H1 (cell line): ENCODE data around the gene SSPN. TPM values are rescaled to one million over a fixed set of nuclear protein-coding genes. Genes with fewer than 3 reads are reported as not detected.
A peak's percentile ranks its signal among the peaks of the same experiment; 100 is the strongest.

ENCODE experiments used
- CTCF ChIA-PET: fragments of 300-600 bp; sonication (Branson Sonifier 250); formaldehyde crosslinking; loops from one replicate; lab custom pipeline; 2021; ENCODE audit not compliant: partially characterized antibody; lab: Charles Lee
- POLR2A ChIA-PET: fragments of 300-600 bp; sonication (Branson Sonifier 250); formaldehyde crosslinking; loops from one replicate; lab custom pipeline; 2021; ENCODE audit warnings: inconsistent platforms; ENCODE audit not compliant: partially characterized antibody; lab: Charles Lee
- DNase-seq, 2 experiments: peaks; one replicate each; pipeline versions ENCODE4 v3.0.0 to v3.0.0-alpha.2; 2010 to 2022; ENCODE audit warnings: low spot score in 2 of 2, low read depth in 1 of 2, mixed read lengths in 1 of 2
- FAIRE-seq: peaks from 2 replicates; lab custom pipeline; 2011; peaks lifted over from hg19 to GRCh38; lab: Jason Lieb, UNC
- H2AFZ ChIP-seq: 2 replicates; pipeline ENCODE4 v1.8.1; 2012; ENCODE audit warnings: low read length, inconsistent platforms
- H2AK5ac ChIP-seq: 2 replicates; pipeline ENCODE4 v1.6.1; 2013; ENCODE audit warnings: low read depth, low read length
- H2BK120ac ChIP-seq: replicated peaks from 2 replicates; pipeline ENCODE3; 2013; ENCODE audit warnings: low read depth, low read length, inconsistent platforms
- H2BK12ac ChIP-seq: 2 replicates; pipeline ENCODE4 v1.6.1; 2013; ENCODE audit warnings: low read depth, low read length
- H2BK15ac ChIP-seq: 2 replicates; pipeline ENCODE4 v1.6.1; 2013; ENCODE audit warnings: low read length
- H2BK20ac ChIP-seq: 2 replicates; pipeline ENCODE4 v1.6.1; 2013; ENCODE audit warnings: low read length
- H2BK5ac ChIP-seq: 2 replicates; pipeline ENCODE4 v1.6.1; 2013; ENCODE audit warnings: low read depth, low read length
- H3K14ac ChIP-seq: 2 replicates; pipeline ENCODE4 v1.6.1; 2013; ENCODE audit warnings: inconsistent platforms; ENCODE audit not compliant: insufficient read length
- H3K18ac ChIP-seq: 2 replicates; pipeline ENCODE4 v1.6.1; 2013; ENCODE audit warnings: low read length; ENCODE audit errors: extremely low read depth
- H3K23ac ChIP-seq: 2 replicates; pipeline ENCODE4 v1.6.1; 2013; ENCODE audit warnings: inconsistent platforms; ENCODE audit not compliant: insufficient read length
- H3K23me2 ChIP-seq: 2 replicates; pipeline ENCODE4 v1.6.1; 2013; ENCODE audit warnings: low read depth, low read length
- H3K27ac ChIP-seq: 2 replicates; pipeline ENCODE4 v1.6.1; 2011; ENCODE audit warnings: low read depth, low read length, inconsistent platforms
- H3K27me3 ChIP-seq, 4 experiments: replicated peaks in 1 of 4; 1 replicate in 1 of 4; 2 replicates in 3 of 4; pipeline versions ENCODE4 v1.6.1 to v1.8.1; 2011 to 2013; ENCODE audit warnings: low read length in 3 of 4, mild to moderate bottlenecking in 3 of 4, inconsistent platforms in 2 of 4, mixed read lengths in 2 of 4, moderate library complexity in 1 of 4; ENCODE audit not compliant: control insufficient read depth in 3 of 4, insufficient read depth in 3 of 4; ENCODE audit errors: extremely low read depth in 1 of 4
- H3K36me3 ChIP-seq, 4 experiments: 2 replicates each; pipeline versions ENCODE4 v1.6.1 to v1.8.1; 2011 to 2013; ENCODE audit warnings: mild to moderate bottlenecking in 4 of 4, low read length in 3 of 4, moderate library complexity in 2 of 4, control low read depth in 1 of 4, inconsistent platforms in 1 of 4; ENCODE audit not compliant: insufficient read depth in 4 of 4, control insufficient read depth in 2 of 4
- H3K4ac ChIP-seq: replicated peaks from 2 replicates; pipeline ENCODE3; 2013; ENCODE audit warnings: low read length, low read depth, mixed read lengths, inconsistent platforms; ENCODE audit not compliant: insufficient read length
- H3K4me1 ChIP-seq, 4 experiments: replicated peaks in 1 of 4; 1 replicate in 1 of 4; 2 replicates in 3 of 4; pipeline versions ENCODE4 v1.6.1 to v1.8.1; 2011 to 2013; ENCODE audit warnings: low read length in 3 of 4, inconsistent platforms in 2 of 4, mixed read lengths in 1 of 4; ENCODE audit not compliant: insufficient read depth in 4 of 4, control insufficient read depth in 3 of 4
- H3K4me2 ChIP-seq, 2 experiments: 2 replicates each; pipeline versions ENCODE4 v1.6.1 to v1.8.1; 2011 to 2013; ENCODE audit warnings: low read depth in 2 of 2, low read length in 2 of 2, control low read depth in 1 of 2, inconsistent platforms in 1 of 2, mild to moderate bottlenecking in 1 of 2; ENCODE audit not compliant: insufficient read depth in 1 of 2
- H3K4me3 ChIP-seq, 4 experiments: fragments of 200-600, 300-600 bp in 1 of 4; sonication (generic), shearing (Covaris generic), sonication (Bioruptor Twin) in 1 of 4; 2 replicates each; pipeline versions ENCODE4 v1.5.1 to v1.8.1; 2011 to 2016; ENCODE audit warnings: low read length in 4 of 4, low read depth in 3 of 4, control low read depth in 2 of 4, inconsistent platforms in 2 of 4, mild to moderate bottlenecking in 2 of 4, mixed read lengths in 1 of 4, moderate library complexity in 1 of 4; ENCODE audit not compliant: insufficient read depth in 2 of 4; ENCODE audit errors: extremely low read depth in 1 of 4
- H3K56ac ChIP-seq: replicated peaks from 2 replicates; pipeline ENCODE3; 2013; ENCODE audit warnings: low read depth, mild to moderate bottlenecking, mixed read lengths, low read length, inconsistent platforms; ENCODE audit not compliant: insufficient read length
- H3K79me1 ChIP-seq: 2 replicates; pipeline ENCODE4 v1.6.1; 2013; ENCODE audit warnings: low read depth, low read length, control low read depth
- H3K79me2 ChIP-seq, 2 experiments: 2 replicates each; pipeline versions ENCODE4 v1.6.1 to v1.8.1; 2012 to 2013; ENCODE audit warnings: low read length in 2 of 2, mild to moderate bottlenecking in 2 of 2, inconsistent platforms in 1 of 2; ENCODE audit not compliant: insufficient read depth in 2 of 2, control insufficient read depth in 1 of 2
- H3K9ac ChIP-seq, 4 experiments: replicated peaks in 1 of 4; 1 replicate in 1 of 4; 2 replicates in 3 of 4; pipeline versions ENCODE4 v1.6.1 to v1.8.1; 2011 to 2013; ENCODE audit warnings: low read depth in 3 of 4, low read length in 3 of 4, control low read depth in 2 of 4, mild to moderate bottlenecking in 2 of 4, moderate library complexity in 2 of 4, inconsistent platforms in 1 of 4; ENCODE audit errors: extremely low read depth in 1 of 4
- H3K9me3 ChIP-seq, 2 experiments: 2 replicates each; pipeline versions ENCODE4 v1.6.1 to v1.8.1; 2012 to 2013; ENCODE audit warnings: mild to moderate bottlenecking in 2 of 2, moderate library complexity in 2 of 2, control low read depth in 1 of 2, inconsistent platforms in 1 of 2, low read depth in 1 of 2, low read length in 1 of 2, mixed read lengths in 1 of 2; ENCODE audit not compliant: insufficient read depth in 2 of 2
- H4K20me1 ChIP-seq, 2 experiments: replicated peaks in 1 of 2; 2 replicates each; pipeline versions ENCODE3 to v1.8.1; 2011 to 2013; ENCODE audit warnings: inconsistent platforms in 2 of 2, low read length in 2 of 2, mild to moderate bottlenecking in 1 of 2; ENCODE audit not compliant: insufficient read depth in 2 of 2, control insufficient read depth in 1 of 2
- H4K5ac ChIP-seq: 2 replicates; pipeline ENCODE4 v1.6.1; 2013; ENCODE audit warnings: low read length, low read depth, mixed read lengths, inconsistent platforms; ENCODE audit not compliant: insufficient read length
- H4K8ac ChIP-seq: 2 replicates; pipeline ENCODE4 v1.8.0; 2013; ENCODE audit warnings: mild to moderate bottlenecking, moderate library complexity, low read length, inconsistent platforms; ENCODE audit not compliant: insufficient read depth; ENCODE audit errors: extremely low read depth
- H4K91ac ChIP-seq: replicated peaks from 2 replicates; pipeline ENCODE3; 2013; ENCODE audit warnings: low read length, mixed read lengths, inconsistent platforms; ENCODE audit not compliant: insufficient read length
- NANOG ChIP-seq: IDR thresholded peaks from 2 replicates; pipeline ENCODE4 v1.6.1; 2011; ENCODE audit warnings: low read length, low read depth, mild to moderate bottlenecking, inconsistent platforms; ENCODE audit not compliant: insufficient read depth, poor library complexity, severe bottlenecking
- NRF1 ChIP-seq: IDR thresholded peaks from 2 replicates; pipeline ENCODE4 v1.6.1; 2011; ENCODE audit warnings: mild to moderate bottlenecking, low read depth, low read length, improper control_type of control experiment
- RAD21 ChIP-seq, 2 experiments: IDR thresholded peaks in 1 of 2; conservative IDR thresholded peaks in 1 of 2; 2 replicates each; pipeline ENCODE4 v1.6.1; 2011; ENCODE audit warnings: low read depth in 2 of 2, low read length in 2 of 2, improper control_type of control experiment in 1 of 2, inconsistent platforms in 1 of 2, mild to moderate bottlenecking in 1 of 2, moderate library complexity in 1 of 2
- SAP30 ChIP-seq: fragments of 300-600 bp; sonication (generic); IDR thresholded peaks from 2 replicates; pipeline ENCODE4 v1.7.1; 2012; ENCODE audit warnings: low read length, moderate library complexity, mild to moderate bottlenecking, inconsistent platforms; ENCODE audit not compliant: insufficient read depth, insufficient replicate concordance
- WGBS, 2 experiments: shearing (Covaris generic) in 1 of 2; methylation state at CpG; one replicate each; pipeline versions ENCODE4 v1.1.6 to v1.1.7; 2013 to 2015; ENCODE audit warnings: low lambda C conversion rate in 2 of 2, mixed read lengths in 2 of 2, inconsistent platforms in 1 of 2, low coverage in 1 of 2, missing lambda C conversion rate in 1 of 2; ENCODE audit not compliant: insufficient replicate concordance in 2 of 2, insufficient coverage in 1 of 2, insufficient read length in 1 of 2; ENCODE audit errors: extremely low coverage in 1 of 2, missing lambda C conversion rate in 1 of 2; 5-methylcytosine and 5-hydroxymethylcytosine counted together
- polyA plus RNA-seq, 7 experiments: library from polyadenylated mRNA; depleted of rRNA in 3 of 7; stranded (reverse) in 5 of 7; unstranded in 2 of 7; fragments of >200 nt in 5 of 7; fragments of 200-250 nt in 2 of 7; gene quantifications; 1 replicate in 5 of 7; 2 replicates in 1 of 7; 4 replicates in 1 of 7; pipeline versions ENCODE4 v1.2.1 to v1.2.3, GENCODE V29; 2011 to 2013; ENCODE audit warnings: missing spikeins in 2 of 7, mixed read lengths in 2 of 7
- total RNA-seq: library from RNA; stranded (reverse); fragmentation: NEBNext Ultra II Directional; extraction: Animal tissue kit (Norgen Biotek cat#: 25700); gene quantifications from 2 replicates; pipeline ENCODE4 v1.2.1, GENCODE V29; 2021

Gene SSPN
- total and polyA plus RNA-seq, 2 of the 8 experiments (the other 6 are each of a cell fraction or from before 2014, with no cell fraction given): 0.86 to 1.8 TPM

DNA sequence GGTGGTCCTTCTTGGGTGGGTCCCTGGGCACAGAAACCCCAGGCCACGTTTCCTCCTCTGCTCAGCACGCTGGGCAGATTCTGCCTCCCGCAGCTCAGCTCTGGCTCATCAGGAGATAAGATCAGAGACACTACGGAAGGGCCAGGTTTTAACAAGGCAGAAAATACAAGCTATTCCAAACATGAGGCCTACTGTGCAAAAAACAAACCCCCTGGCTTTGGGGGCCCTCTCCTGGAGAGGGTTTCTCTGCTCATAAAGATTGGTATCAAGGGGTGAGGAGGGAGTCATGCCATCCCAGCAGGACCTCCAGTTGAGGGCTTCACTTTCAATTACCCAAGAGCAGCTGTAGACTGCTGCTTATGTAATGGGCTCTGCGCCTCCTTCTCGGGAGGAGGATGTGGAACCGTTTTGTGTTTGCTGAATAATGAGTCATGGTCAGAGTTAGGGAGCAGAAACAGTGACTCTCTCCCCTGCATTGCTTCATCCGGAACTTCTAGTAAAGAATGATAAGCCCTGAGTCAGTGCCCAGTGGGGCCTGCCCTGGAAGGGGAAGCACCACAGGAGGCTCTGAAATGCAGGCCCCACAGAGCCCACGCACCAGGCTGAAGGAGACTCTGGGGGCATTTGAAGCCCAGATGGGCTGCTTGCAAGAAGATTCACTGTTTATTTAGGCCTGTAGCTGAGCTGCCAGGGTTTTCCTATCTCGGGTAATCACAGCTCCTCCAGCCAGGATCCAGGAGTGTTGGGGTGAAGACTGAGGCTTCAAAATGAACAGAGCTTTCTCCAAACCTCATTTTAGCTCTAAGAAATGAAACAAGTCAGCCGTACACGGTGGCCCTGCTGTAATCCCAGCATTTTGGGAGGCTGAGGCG, 79.3 kb downstream of the SSPN start:
- no peak overlapping the region for H3K4me3 ChIP-seq
- no peak overlapping the region for H3K4me2 ChIP-seq
- H4K5ac ChIP-seq: no peak overlapping the region
- H2BK15ac ChIP-seq: no peak overlapping the region
- no peak overlapping the region for H3K23ac ChIP-seq
- ChIA-PET CTCF (interaction anchor here (1.0 to 1.1 kb wide), 2 partner anchors 76 to 153 kb away, joined by 3 read pairs; no protein-coding TSS in a partner anchor), POLR2A (no interaction called here)
- no peak overlapping the region for H2BK12ac ChIP-seq
- no peak overlapping the region for H4K91ac ChIP-seq
- H3K79me1 ChIP-seq: no peaks in the 10 kb centered on the region
- no peak overlapping the region for H2BK5ac ChIP-seq
- H3K23me2 ChIP-seq: 0 out of 2 replicates have a peak, but pooled peaks cover 2% of the 10 kb centered on the region
- FAIRE-seq (no peak), DNase-seq (peak in 1 of 2 experiments; percentile 17)
- H3K27me3 ChIP-seq: no peaks in the 10 kb centered on the region
- H3K9ac ChIP-seq: no peak overlapping the region
- H3K56ac ChIP-seq: no peak overlapping the region
- no peak overlapping the region for H3K14ac ChIP-seq
- no peak overlapping the region for H2AK5ac ChIP-seq
- peaks cover 0 to 4% (median 1%) of the 10 kb centered on the region in 4 experiments; a peak in 3 of 7 replicates for H3K4me1 ChIP-seq
- peak overlapping the region; percentile 54; the same call in 1 of the 2 replicates for H4K8ac ChIP-seq
- no peaks in the 10 kb centered on the region for H4K20me1 ChIP-seq
- H2BK120ac ChIP-seq: no peak overlapping the region
- no peak overlapping the region for H2BK20ac ChIP-seq
- H3K27ac ChIP-seq: no peak overlapping the region
- WGBS, 2 experiments: 85% methylated on average over 13 of the region's 13 CpGs; no CpG with 5 or more reads in 1 of the 2 experiments
- H2AFZ ChIP-seq: no peak overlapping the region
- H3K79me2 ChIP-seq: no peaks in the 10 kb centered on the region
- no peak for TF ChIP-seq NANOG
- no peak for TF ChIP-seq NRF1
- TF ChIP-seq SAP30: no peak
- peak; percentile 31 to 37 for TF ChIP-seq RAD21 (IDR thresholded peaks at IDR 0.05 in 1 of 2, conservative IDR thresholded peaks at IDR 0.05 in 1 of 2; ENCODE audit: low read depth in 2 of 2, low read length in 2 of 2)
- H3K4ac ChIP-seq: no peak overlapping the region
- H3K9me3 ChIP-seq: no peaks in the 10 kb centered on the region
- no peak overlapping the region for H3K18ac ChIP-seq
- no peaks in the 10 kb centered on the region for H3K36me3 ChIP-seq
